Mucosa of gallbladder (tissue), 1 donor: Measurements from ENCODE around the gene PLPPR3. TPM values are rescaled to one million over a fixed set of nuclear protein-coding genes. Genes with fewer than 3 reads are reported as not detected.

Source experiments
- DNase-seq: peaks from one replicate; pipeline ENCODE4 v3.0.0-alpha.2; 2020; ENCODE audit warnings: low spot score
- total RNA-seq: library from RNA; stranded (reverse); gene quantifications from one replicate; pipeline ENCODE4 v1.2.1, GENCODE V29; 2021
- donor health status: DM: no; HTN: no; CAD: no.

PLPPR3 gene
- total RNA-seq, 1 donor from 2014 or later, result 0.20 TPM

DNA sequence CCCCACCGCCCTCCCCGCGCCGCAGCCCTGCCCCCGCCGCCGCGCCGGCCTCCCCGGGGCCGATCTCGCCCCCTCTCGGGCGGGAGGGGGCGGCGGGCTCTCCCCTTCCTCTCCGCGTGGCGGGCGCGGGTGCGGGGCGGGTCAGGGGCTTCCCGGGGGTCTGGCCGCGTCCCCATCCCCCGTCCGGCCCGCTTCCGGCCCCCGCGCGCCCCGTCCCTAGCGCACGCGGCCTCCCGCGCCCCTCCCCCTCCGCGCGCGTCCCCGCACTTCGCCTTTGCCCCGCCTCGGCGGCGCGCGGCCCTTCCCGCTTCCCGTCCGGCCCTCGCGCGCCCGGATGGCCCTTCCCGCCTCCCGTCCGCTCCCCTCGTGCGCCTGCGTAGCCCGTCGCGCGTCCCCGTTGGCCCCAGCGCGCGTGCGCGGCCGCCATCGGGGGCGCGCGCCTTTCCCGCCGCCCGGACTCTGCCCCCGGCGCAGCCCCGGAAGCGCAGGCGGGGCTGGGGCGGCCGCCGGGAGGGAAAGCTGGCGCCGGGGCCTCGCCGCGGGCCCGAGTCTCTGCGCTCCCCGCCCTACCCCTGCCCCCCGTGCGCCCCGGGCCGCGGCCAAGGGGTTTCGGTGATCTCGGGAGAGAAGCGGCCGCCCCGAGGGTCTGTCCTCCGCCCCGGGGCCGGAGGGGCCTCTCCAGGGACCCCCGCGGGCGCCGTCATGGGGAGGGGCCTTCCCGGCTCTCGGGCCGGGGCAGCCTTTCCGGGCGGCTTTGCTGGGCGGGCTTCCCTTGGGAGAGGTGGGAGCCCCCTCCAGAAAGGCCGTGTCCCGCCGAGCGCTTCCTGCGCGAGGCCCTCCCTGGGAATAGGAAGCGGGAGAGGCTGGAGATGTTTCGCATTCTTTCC, 24.0 kb downstream of the PLPPR3 start:
- DNase-seq, result peak; percentile 90

DNA sequence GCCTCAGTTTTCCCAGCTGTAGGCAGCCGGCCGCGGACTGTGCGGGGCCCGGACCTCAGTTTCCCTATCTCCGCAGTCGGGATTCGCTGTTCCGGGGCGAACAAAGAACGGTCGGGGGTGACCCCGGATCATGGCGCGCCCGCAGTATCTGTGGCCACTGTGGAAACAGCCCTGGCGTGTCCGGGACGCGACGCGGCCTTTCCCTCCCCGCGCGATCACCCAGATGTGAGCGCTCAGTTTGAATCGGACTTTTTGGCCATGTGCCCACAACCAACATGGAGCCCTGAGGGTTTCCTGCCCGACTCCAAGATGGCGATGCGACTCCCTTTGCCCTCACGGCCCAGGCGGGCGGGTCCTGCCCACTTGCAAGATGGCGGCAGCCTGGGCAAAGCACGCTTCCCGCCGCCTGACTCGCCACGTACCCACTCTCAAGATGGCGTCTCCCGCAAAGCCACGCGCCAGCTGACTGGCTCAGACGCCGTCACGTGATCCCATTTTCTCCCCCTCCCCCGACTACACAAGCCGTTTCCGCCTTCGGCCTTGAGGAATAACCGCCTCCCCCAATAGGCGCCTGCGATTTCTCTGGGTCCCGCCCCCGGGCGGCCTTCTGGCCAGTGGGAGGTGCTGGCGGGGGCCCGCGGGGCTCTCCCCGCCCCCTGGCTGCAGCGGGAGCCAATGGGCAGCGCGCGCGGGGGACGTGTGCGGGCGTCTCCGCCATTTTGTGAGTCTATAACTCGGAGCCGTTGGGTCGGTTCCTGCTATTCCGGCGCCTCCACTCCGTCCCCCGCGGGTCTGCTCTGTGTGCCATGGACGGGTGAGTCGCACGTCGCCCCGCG, 24.8 kb downstream of the PLPPR3 start, which contains the start of gene PTBP1:
Gene PTBP1, plus strand, starts transcription at position 761 of the 836 bp plus-strand sequence. Its CDS starts 46 bp downstream, at position 807.
- DNase-seq, result peak; percentile 100

DNA sequence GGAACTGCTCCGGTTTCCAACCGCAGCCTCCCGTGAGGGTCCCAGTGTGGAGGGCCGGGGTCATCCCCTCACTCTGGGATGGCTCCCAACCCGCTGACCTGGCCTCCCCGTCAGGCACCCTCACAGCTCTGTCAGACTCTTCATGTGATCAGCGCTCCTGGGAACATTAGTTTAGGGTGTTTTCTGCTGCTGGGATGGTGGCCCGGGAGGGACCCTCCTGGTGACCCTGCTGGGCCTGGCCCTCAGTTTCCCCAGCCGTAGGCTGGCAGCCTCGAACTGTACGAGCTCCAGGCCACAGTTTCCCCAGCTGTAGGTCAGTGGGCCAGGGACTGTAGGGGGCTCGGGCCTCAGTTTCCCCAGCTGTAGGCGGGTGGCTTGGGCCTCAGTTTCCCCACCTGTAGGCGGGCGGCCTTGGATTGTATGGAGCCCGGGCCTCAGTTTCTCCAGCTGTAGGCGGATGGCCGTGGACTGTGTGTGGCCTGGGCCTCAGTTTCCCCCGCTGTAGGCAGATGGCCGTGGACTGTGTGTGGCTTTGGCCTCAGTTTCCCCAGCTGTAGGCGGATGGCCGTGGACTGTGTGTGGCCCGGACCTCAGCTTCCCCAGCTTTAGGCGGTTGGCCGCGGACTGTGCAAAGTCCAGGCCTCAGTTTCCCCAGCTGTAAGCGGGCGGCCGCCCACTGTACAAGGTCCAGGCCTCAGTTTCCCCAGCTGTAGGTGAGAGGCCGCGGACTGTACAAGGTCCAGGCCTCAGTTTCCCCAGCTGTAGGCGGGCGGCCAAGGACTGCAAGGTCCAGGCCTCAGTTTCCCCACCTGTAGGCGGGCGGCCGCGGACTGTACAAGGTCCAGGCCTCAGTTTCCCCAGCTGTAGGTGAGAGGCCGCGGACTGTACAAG, 25.8 kb downstream of the PLPPR3 start:
- no peak for DNase-seq

DNA sequence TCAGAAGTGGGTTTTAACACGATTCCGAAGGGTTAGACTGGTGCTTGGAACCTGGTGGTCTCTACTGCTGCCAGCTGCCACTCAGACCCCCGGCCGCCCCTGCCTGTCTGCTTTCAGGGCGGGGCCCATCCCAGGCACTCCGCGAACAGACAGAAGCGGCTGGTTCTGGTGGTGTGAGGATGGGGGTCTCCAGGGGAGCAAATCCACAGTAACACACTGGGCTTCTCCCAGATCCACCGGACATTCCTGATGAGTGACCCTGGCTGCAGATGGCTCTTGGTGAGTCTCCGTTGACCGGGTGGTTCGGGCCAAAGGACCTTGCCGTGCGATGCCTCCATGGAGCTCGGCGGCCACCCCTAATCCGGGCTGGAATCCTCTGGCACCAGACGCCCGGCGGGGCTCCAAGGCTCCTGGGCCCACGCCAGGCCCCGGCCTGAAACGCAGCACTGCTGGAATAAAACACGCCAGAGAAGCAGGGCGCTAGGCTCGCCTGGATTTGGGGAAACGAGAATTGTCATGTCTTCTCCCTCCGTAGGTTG, 26.6 kb downstream of the PLPPR3 start:
- no peak for DNase-seq

DNA sequence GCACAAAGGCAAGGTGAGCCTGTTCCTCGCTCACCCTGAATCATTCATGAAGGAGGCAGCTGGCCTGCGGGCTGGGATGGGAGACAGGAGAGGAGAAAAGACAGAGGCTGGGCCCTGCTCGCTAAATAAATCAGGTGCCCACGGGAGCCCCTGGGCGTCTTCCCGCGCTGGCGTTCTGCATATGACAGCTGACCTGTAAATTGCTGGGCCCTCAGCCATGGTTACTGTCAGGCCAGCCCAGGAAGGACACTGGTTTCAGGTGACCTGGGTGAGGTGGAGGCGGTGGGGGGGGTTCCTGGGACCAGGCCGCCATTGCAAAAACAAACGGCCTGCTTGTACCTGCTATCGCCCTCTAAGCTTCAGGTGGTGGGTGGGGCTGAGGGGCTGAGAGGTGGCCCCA, 27.9 kb downstream of the PLPPR3 start:
- DNase-seq, result no peak

DNA sequence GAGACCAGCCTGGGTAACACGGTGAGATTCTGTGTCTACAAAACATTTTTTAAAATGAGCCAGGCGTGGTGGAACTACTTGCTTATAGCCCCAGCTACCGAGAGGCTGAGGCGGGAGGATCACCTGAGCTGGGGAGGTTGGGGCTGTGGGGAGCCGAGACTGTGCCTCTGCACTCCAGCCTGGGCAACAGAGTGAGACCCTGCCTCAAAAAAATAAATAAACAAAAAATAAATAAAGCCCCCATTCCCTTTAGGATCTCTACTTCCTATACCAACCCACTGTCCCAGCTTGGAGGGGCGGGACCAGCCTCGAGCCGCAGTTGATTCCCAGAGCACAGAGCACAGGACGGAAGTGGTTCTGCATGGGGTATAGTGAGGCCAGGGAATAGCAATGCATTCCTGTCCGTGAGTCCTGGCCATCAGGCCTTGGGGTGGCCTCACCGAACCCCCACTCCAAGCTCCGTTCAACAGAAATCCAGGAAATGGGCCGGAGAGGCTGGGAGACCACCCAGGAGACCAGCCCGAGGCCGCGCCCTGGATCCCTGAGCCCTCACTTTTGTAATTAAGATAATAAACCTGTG, 29.4 kb downstream of the PLPPR3 start:
- DNase-seq, result no peak

DNA sequence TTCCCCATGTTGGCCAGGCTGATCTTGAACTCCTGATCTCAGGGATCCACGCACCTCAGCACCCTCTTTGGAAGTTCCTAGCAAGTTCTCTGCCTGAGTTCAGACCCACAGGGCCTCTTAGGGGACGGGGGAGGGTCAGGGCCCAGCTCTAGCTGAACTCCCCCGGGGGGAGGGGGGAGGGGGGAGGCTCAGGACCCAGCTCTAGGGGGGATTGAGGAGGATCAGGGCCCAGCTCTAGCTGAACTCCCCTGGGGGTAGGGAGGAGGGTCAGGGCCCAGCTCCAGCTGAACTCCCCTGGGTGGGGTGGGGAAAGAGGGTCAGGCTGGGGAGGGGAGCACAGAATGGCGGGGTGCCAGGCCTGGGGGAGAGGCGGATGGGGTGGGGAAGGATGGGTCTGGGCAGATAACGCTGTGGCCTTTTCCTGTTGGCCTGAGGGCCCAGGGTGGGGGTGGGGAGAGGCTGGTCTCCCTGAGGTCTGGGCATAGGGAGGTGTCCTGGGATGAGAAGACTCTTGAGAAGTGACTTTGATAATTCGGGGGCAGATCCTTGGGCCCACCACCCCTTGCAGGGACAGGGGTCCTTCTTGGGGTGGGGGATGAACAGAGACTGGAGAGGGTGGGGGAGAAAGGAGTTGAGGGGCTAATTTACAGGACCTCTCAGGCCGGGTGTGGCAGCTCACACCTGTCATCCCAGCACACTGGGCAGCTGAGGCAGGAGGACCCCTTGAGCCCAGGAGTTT, 30.0 kb downstream of the PLPPR3 start:
- DNase-seq, result no peak

DNA sequence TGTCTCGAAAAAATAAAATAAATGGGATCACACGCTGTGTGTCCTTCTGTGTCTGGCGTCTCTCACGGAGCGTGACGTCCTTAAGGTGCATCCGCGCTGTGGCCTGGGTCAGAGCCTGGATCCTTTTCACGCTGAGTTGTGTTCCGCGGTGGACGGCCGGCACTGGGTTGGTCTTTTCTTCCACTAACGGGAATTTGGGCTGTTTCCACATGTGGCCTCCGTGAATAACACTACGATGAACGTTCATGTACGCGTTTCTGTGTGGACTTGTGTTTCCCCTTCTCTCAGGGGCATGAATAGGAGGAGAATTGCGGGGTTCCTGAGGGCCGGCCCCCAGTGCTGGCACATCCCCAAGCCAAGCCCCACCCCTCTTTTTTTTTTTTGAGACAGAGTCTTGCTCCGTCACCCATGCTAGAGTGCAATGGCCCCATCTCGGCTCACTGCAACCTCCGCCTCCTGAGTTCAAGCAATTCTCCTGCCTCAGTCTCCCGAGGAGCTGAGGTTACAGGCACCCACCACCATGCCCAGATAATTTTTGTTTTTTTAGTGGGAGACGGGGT, 30.7 kb downstream of the PLPPR3 start:
- no peak for DNase-seq

DNA sequence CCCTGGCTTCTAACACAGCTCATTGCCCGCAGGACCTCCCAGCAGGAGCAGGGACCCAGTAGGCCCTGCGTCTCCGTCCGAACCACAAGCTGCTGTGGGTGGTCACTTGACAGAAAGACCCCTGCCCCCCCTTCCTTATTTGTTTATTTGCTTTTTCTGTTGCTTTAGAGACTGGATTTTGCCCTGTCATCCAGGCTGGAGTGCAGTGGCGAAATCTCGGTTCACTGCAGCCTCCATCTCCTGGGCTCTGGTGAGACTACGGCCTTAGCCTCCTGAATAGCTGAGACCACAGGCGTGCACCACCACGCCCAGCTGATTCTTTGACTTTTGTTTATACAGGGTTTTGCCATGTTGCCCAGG, 32.1 kb downstream of the PLPPR3 start:
- no peak for DNase-seq

DNA sequence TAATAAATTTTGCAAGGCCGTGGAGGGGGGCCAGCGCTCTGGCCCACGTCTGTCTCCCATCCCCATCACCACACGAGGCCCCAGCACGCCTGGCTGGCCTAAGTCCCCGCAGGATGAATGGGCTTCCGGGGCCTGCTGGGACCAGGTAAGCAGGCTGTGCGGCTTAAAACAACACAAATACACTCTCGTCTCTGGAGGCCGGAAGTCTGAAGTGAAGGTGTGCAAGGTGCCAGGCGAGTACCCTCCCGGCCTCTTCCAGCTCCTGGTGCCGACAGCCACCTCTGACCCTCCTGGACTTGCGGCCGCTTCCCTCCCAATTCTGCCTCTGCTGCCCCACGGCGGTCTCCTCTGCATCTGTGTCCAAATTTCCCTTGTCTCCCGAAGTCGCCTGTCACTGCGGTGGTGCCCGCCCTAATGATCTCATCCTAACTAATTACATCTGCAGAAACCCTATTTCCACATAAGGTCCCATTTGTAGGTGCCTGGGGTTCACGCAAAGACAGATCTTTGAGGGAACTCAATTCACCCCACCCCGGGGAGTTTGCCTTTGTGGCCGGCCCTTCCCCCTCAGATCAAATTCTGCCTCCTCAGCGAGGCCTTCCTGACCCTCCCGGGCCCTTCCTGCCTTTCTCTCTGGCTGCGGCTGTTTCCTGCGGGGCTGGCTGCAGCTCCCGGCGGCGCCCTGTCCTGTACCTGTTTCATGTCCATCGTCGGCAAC, 32.6 kb downstream of the PLPPR3 start:
- DNase-seq, result no peak

DNA sequence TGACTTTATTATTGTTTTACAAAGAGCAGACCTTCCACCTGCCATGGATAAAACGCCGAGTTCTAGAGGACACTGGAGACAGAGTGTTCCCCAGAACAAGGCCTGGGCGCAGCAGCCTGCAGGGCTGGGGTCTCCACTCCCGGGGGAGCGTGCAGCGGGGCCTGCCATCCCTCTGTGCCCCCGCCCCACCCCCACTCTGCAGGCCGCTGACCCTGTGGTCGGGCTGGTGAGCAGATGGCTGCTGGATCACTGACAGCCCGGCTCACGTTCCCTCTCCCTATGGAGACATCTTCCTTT, 33.1 kb downstream of the PLPPR3 start:
- DNase-seq, result no peak

DNA sequence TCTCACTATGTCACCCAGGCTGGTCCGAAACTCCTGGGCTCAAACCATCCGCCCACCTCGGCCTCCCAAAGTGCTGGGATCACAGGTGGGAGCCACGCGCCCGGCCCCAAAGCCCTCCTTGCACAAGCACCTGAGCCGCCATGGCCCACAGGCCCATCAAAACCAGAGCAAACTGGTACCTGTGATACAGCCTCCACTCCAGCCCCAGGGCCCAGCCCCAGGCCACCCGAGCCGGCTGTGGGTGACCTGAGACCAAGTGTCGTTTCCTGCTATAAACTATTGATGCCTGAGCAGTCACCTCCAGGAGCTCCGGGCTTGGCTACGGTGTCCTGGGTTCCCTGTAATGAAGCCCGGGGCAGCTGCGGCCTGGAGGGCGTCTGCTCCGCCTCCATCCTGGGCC, 34.2 kb downstream of the PLPPR3 start:
- no peak for DNase-seq

DNA sequence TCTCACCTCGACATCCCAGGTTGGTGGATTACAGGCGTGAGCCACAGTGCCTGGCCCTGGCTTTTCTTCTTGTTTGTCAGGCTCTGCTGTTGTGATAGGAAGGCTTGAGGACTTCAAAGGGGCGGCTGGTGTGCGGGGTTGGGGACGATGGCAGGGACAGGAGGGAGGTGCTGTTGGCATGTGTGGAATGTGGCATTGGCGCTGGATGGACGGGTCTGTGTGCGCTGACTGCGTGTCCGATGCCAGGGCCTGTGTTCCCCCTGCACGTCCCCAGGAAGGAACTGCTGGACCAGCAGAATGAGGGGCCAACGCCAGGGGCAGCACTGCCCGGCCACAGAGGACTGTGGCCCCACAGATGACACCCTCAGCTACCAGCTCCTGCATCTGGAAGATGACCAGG, 37.2 kb downstream of the PLPPR3 start:
- no peak for DNase-seq

DNA sequence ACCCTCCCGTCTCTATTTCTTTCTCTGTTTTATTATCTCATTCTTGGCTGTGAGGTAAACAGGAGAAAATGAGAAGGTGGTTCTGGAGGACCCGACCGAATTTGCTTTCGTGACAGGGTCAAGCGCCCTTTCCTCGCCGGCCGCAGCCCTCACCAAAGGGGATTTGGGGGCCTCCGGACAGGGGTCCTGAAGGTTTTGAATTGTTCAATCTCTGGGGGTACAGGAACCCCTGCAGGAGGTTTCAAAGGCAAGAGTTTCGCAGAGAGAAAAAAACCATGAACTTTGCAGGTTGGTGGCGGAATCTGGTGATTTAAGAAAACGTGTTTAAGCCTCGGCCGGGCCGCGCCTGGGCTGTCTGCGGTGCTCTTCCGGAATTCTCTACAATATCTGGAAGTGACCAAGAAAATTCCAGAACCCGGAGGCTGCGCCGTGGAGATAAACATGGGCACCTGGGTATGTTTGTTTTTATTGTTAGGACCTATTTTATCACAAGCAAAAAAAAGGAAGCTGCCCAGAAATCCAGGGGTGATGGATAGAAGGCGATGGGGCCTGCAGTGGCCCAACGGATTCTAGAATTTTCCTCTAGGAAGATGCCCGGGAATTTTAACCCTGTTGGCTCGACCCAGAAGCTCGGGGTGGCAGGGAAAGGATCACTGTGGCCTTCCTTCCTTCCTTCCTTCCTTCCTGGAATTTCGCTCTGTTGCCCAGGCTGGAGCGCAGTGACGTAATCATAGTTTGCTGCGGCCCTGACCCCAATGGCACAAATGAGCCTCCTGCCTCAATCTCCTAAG, 38.7 kb downstream of the PLPPR3 start:
- DNase-seq, result no peak

DNA sequence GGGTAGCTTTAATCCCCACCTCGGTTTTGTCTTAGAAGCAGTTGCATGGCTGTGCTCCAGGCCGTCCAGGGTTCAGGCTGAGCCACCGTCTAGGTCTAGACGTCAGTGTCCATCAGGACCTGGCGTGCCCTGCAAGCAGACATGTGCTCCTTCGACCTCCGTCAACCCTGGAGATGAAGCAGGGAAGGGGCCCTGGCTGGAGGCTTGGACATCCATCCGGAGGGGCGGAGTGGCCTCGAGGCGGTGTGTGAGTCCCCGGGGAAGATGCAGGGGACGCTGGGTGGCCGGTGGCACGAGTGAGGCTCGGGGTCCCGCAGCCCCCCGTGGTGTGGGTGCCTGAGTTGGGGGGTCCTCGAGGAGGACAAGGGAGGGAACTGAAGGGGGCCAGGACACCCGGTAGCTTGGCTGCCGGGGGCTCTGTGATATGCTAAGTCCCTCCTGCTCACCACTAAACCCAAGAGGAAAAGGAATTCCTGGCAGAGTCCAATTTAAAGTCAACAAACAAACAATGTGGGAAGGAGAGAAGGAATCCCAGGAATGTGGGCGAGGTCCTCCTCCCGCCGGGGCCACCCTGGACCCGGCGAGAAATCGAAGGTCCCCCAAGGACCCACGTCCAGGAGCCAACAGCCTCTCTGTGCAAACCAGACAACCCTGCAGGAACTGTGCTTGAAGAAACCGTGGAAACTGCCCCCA, 39.4 kb downstream of the PLPPR3 start:
- DNase-seq, result peak; percentile 76

DNA sequence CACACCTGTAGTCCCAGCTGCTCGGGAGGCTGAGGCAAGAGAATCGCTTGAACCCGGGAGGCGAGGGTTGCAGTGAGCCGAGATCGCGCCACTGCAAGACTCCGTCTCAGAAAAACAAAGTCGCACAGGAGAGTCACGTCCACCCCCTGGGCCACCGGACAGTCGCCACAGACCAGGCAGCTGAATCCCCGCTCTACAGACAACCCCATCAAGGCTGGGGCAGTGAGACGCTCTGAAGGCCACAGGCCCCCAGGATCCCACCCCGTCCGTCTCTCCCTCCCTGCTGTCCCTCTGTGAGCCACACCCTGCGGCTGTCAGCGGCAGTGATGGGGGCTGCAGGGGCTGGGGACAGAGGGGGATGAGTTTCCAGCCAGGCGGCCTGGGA, 40.0 kb downstream of the PLPPR3 start:
- DNase-seq, result no peak

DNA sequence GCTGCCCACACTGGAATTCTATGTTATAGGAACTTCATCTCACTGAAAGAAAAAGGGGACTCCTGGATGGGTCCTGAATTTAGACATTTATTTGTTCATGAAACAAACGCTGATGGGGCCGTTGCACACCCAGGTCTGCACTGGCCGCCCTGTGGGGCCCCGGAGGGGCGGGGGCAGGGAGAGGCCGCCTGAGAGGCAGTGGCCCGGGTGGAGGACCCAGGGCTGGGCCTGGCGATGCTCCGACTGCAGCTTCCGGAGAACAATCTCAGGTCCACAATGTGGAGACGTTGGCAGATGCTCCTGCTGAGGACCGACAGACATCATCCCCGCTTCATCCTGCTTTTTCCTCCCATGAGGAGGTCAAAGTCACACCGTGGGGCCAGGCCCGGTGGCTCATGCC, 40.8 kb downstream of the PLPPR3 start:
- DNase-seq, result no peak
